Cardiac fibroblast (primary cell): ENCODE results near the gene TBX15.

ENCODE experiments used
- DNase-seq, 2 donors: peaks; one replicate each; pipeline versions ENCODE4 v3.0.0 to v3.0.0-alpha.2; 2010; ENCODE audit warnings: low read depth in 2 of 2
- H3K4me3 ChIP-seq, 2 donors: replicated peaks in 1 of 2; 1 replicate in 1 of 2; 2 replicates in 1 of 2; pipeline ENCODE4 v1.5.1; 2011; ENCODE audit warnings: low read depth in 2 of 2, low read length in 2 of 2, mild to moderate bottlenecking in 2 of 2, moderate library complexity in 1 of 2
- CTCF ChIP-seq: IDR thresholded peaks from one replicate; pipeline ENCODE4 v1.5.1; 2011; ENCODE audit warnings: low read depth, mild to moderate bottlenecking, low read length, inconsistent platforms

Gene TBX15

GRCh38 chr1:118981436-118981835 lies 6.7 kb downstream of the TBX15 start:
- H3K4me3 ChIP-seq, result no peak overlapping the region
- no peak for TF ChIP-seq CTCF
- DNase-seq, result no peak

- H3K4me3 ChIP-seq, result no peak overlapping the region
- no peak for DNase-seq
- TF ChIP-seq CTCF, result no peak
Measured at GRCh38 chr1:118979754-118980575, 8.2 kb downstream of the TBX15 start.

GRCh38 chr1:118978914-118979701 lies 9.0 kb downstream of the TBX15 start:
- no peak for DNase-seq
- no peak for TF ChIP-seq CTCF
- H3K4me3 ChIP-seq, result no peak overlapping the region

GRCh38 chr1:118977600-118977999 lies 10.5 kb downstream of the TBX15 start:
- H3K4me3 ChIP-seq, result no peak overlapping the region
- no peak for DNase-seq
- TF ChIP-seq CTCF, result no peak

- DNase-seq, result no peak
- no peak overlapping the region for H3K4me3 ChIP-seq
- no peak for TF ChIP-seq CTCF
Measured at GRCh38 chr1:118974661-118975060, 13.5 kb downstream of the TBX15 start.

GRCh38 chr1:118973531-118974137 lies 14.5 kb downstream of the TBX15 start:
- no peak for TF ChIP-seq CTCF
- no peak for DNase-seq
- H3K4me3 ChIP-seq, result no peak overlapping the region
